GM08714 (cell line): ENCODE data around the gene ITIH1.
"Not testable (repeated sequence)": the region's sequence is repeated elsewhere in the genome, so short reads cannot be mapped to it uniquely, and the experiment has no call there.

Source experiments
- H3K4me3 ChIP-seq: fragments of 200-500 bp; sonication (Bioruptor generic); 2 replicates; pipeline ENCODE4 v1.5.1; 2014; ENCODE audit warnings: mild to moderate bottlenecking, low read length, inconsistent platforms
- ZNF274 ChIP-seq: IDR thresholded peaks from 2 replicates; pipeline ENCODE4 v1.6.1; 2012; ENCODE audit warnings: mild to moderate bottlenecking, low read depth, low read length

The ITIH1 gene

GRCh38 chr3:52770496-52771333 lies 6.7 kb upstream of the ITIH1 start, which contains the start of gene NEK4:
Gene NEK4 (minus strand): TSS chr3:52770940. CDS start chr3:52770746, 194 bp downstream.
- peak within 1 kb of the TSS; percentile 78 for H3K4me3 ChIP-seq
- TF ChIP-seq ZNF274 = no peak

- peak overlapping the region; percentile 78 for H3K4me3 ChIP-seq
- TF ChIP-seq ZNF274 = no peak
Observed at GRCh38 chr3:52771334-52771681, 6.1 kb upstream of the ITIH1 start.

- no peak for TF ChIP-seq ZNF274
- H3K4me3 ChIP-seq = peak overlapping the region; percentile 78; the same call in 1 of the 2 replicates
Observed at GRCh38 chr3:52771702-52772101, 5.7 kb upstream of the ITIH1 start.

- no peak overlapping the region for H3K4me3 ChIP-seq
- no peak for TF ChIP-seq ZNF274
Observed at GRCh38 chr3:52773361-52774065, 3.9 kb upstream of the ITIH1 start.

- no peak overlapping the region for H3K4me3 ChIP-seq
- TF ChIP-seq ZNF274 = no peak
Observed at GRCh38 chr3:52774066-52774713, 3.2 kb upstream of the ITIH1 start.

- H3K4me3 ChIP-seq = no peak overlapping the region
- no peak for TF ChIP-seq ZNF274
Observed at GRCh38 chr3:52774901-52775864, 2.2 kb upstream of the ITIH1 start.

GRCh38 chr3:52775877-52776276 lies 1.5 kb upstream of the ITIH1 start:
- TF ChIP-seq ZNF274 = no peak
- H3K4me3 ChIP-seq = no peak overlapping the region

GRCh38 chr3:52776486-52776885 lies 913 bp upstream of the ITIH1 start:
- not testable (repeated sequence) for H3K4me3 ChIP-seq

- TF ChIP-seq ZNF274 = no peak
- no peak overlapping the region for H3K4me3 ChIP-seq
Observed at GRCh38 chr3:52777959-52778805, 783 bp downstream of the ITIH1 start.

- no peak overlapping the region for H3K4me3 ChIP-seq
- TF ChIP-seq ZNF274 = no peak
Observed at GRCh38 chr3:52779011-52779836, 1.8 kb downstream of the ITIH1 start.

GRCh38 chr3:52779837-52780585 lies 2.6 kb downstream of the ITIH1 start:
- H3K4me3 ChIP-seq = no peak overlapping the region
- no peak for TF ChIP-seq ZNF274

- H3K4me3 ChIP-seq = no peak overlapping the region
- TF ChIP-seq ZNF274 = no peak
Observed at GRCh38 chr3:52781741-52782140, 4.3 kb downstream of the ITIH1 start.
